HG03060 (cell line): Measurements from ENCODE around the gene ZCCHC17.

Experiments used
- ATAC-seq: cut with Tn5 transposase; IDR thresholded peaks from one replicate; pipeline ENCODE4 v1.9.1; 2021; ENCODE audit warnings: low read depth, moderate number of reproducible peaks; ENCODE audit not compliant: unreplicated experiment

The ZCCHC17 gene

DNA sequence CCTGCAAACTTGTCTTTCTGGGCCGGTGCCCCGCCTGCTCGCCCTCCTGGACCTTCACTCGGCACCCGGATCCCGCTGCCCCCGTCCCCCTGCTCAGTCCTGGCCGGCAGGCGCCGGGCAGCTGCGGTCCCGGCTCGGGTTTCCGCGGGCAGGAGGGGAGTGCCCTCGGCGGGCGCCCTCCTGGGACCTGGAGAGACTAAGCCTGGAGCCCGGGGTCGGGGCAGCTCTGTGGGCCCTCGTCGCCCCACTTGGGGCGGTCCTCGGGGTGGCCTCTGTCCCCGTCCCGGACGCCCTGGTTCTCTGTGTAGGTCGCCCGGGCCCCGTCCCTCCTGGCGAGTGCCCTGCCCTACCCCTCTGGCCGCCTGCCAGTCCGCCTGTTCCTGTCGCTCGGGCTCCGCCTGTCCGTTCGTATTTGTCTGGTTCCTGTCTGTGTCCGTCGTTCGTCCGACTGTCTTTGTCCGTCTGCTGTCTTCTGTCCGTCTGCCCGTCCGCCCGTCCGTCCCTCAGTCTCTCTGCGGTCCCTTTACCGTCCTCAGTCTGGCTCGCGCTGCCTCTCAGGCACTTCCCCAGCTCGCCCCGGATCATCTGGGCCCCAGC, 116.7 kb downstream of the ZCCHC17 start:
- ATAC-seq: no peak
